Stimulated activated CD4-positive, alpha-beta T cell treated with anti-CD3 and anti-CD28 coated beads, Interleukin-15, amount 100 ng/mL, for 1 hour (primary cell): ENCODE data around the gene ZCCHC14.
"Not testable (repeated sequence)": the region's sequence is repeated elsewhere in the genome, so short reads cannot be mapped to it uniquely, and the experiment has no call there.

Experiments used
- DNase-seq, 2 donors: peaks; one replicate each; pipeline ENCODE4 v3.0.0-alpha.2; 2020; ENCODE audit warnings: low read depth in 1 of 2, low spot score in 1 of 2

ZCCHC14 gene

DNA sequence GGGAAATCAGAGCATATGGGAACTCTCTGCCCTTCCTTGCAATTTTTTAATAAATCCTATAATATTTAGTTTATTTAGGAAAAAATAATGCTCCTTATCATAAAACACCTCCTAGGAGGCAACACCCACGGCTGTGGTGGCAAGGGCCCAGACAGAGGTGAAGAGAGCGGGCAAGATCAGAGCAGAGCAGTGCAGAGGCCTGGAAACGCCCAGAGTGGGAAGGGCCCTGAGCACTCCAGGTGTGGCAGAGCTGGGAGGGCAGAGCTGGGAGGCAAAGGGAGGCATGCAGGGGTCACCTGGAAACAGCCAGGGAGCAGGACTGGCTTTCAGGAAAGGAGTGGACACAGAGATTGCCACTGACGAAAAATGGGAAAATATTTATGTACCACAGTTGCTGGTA, 126.5 kb downstream of the ZCCHC14 start:
- DNase-seq: no peak

GRCh38 chr16:87365021-87365713, 127.7 kb downstream of the ZCCHC14 start:
- no peak for DNase-seq

GRCh38 chr16:87363771-87364455, 128.9 kb downstream of the ZCCHC14 start:
- no peak for DNase-seq

DNA sequence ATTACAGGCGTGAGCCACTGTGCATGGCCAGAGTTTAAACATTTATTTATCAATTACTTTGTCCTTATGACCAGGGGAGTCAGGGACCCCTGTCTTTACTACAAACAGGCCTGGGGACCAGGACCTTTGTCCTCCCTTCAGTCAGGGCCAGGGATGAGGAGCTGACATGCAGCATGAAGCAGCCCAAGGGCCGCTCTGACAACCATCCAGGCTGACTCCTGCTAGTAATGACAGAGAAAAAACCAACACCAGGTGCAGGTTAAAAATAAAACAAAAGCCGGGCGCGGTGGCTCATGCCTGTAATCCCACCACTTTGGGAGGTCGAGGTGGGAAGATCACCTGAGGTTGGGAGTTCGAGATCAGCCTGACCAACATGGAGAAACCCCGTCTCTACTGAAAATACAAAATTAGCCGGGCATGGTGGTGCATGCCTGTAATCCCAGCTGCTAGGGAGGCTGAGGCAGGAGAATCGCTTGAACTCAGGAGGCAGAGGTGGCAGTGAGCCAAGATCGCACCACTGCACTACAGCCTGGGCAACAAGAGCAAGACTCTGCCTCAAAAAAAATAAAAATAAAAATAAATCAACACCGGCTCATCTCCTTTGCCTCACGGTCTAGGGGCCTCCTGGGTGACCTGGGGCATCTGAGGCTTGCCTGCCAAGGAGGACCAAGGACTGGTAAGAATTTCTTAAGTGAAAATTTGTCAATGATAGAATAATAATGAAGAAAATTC, 129.8 kb downstream of the ZCCHC14 start:
- DNase-seq: not testable (repeated sequence)

- DNase-seq: no peak
These were observed 130.8 kb downstream of the ZCCHC14 start for GRCh38 chr16:87361916-87362619.

DNA sequence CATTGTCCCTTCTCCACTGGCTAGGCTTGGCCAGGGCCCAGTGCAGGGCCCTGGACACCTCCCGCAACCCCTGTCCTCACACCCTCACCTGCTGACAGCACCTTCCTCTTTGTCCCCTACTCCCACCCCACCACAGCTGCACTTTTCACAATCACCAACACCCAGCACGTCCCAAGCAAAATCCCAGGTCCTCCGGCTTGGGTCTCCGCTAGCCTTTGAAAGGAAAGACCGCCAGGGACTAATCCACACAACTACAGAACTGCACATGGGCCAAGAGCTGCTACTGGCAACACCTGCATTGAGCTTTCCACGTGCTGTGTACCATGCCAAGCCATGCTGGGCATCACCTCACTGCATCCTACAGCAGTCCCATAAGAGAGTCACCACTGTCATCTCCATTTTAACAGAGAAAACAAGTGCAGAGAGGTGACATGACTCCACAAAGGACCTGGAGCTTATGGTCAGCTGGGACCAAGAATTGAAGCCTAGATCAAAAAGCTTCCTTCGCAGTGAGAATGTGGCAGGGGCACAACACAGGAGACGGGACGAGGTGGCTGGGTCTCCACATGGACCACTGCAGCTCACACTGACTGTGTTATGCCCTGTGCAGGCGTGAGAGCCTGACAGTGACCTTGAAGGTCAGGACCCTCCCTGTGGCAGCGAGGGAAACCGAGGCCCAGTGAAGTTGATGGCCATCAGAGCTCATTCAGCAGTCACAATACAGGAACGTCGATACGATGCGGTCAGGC, 131.8 kb downstream of the ZCCHC14 start:
- DNase-seq: no peak

DNA sequence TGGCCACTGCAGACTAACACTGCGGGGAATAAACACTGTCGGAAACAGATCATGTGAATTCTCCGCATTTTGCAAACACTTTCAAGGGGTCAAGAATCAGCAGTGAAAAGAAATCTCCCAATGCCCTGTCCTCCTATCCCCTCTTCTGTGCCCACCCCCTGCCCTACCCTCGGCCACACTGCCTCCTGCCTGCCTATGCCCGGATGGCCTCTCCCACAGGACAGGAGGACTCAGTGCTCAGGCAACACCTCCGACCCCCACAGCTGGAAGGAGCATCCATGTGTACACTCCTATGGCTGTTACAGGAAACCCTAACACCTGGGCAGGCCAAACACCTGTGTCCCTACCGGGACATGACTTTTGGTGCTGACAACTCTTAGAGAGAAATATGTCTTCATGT, 133.7 kb downstream of the ZCCHC14 start:
- no peak for DNase-seq

GRCh38 chr16:87358696-87359095, 134.1 kb downstream of the ZCCHC14 start:
- no peak for DNase-seq

GRCh38 chr16:87358250-87358649, 134.6 kb downstream of the ZCCHC14 start:
- no peak for DNase-seq

DNA sequence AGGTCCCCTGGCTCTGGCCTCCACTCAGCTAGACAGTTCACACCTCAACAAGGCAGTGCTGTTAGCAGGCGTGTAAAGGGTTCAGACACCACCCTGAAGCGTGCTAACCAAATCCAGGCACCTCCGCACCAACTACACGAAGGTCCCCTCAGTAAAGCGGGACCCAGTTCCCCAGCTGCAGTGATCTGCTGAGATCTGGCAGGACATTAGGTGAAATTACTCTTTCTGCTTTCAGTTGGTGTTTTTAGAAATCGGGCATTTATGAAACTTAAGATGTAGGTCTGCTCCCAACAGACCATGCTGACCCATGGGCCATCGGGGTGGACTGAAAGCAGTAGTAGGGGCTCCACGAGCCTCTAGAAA, 136.4 kb downstream of the ZCCHC14 start:
- DNase-seq: no peak
